ENCODE results near the gene PRAMEF1.

DNA sequence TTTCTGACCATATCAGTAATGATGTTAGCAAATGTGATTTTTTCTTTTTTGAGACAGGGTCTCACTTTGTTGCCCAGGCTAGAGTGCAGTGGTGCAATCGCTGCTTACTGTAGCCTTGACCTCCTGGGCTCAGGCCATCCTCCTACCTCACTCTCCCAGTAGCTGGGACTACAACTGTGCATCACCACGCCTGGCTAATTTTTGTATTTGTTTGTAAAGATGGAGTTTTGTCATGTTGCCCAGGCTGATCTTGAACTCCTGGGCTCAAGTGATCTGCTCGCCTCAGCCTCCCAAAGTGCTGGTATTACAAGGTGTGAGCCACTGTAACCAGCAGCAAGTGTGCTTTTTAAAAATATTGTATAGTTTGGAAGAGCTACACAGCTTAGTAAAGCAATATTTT is 49.3 kb upstream of the PRAMEF1 start:
- no peak for TF ChIP-seq CTCF (IDR thresholded peaks at IDR 0.05)
- TF ChIP-seq POLR2A (IDR thresholded peaks at IDR 0.05), result no peak
- no peak for TF ChIP-seq EP300 (IDR thresholded peaks at IDR 0.05)
